Measurements from ENCODE around the gene TIAL1.

TIAL1 gene

DNA sequence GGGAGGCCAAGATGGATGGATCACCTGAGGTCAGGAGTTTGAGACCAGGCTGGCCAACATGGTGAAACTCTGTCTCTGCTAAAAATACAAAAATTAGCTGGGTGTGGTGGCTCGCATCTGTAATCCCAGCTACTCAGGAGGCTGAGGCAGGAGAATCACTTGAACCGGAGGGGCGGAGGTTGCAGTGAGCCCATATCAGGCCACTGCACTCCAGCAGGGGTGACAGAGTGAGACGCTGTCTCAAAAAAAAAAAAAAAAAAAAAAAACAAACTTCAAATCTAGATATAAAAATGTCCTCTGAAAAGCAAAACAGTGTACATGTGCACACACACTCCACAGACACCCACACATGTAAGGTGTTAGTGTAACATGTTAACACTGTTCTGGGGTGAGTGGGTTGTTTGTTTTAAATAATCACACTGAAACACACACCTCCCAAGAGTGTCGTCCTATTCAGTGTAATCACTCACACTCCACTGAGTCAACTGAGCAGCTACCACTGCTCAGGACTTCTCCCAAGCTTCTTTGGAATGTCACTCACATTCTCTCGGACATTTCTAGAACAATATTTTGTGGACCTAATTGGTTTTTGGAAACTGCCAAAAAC is 41.5 kb downstream of the TIAL1 start:
- no peak overlapping the region for H3K27ac Mint-ChIP-seq
- ATAC-seq (replicated peaks) = no peak
- DNase-seq = no peak
- no peaks in the 10 kb centered on the region for H3K36me3 Mint-ChIP-seq (ENCODE audit: insufficient read depth)
- H3K4me1 Mint-ChIP-seq (ENCODE audit: low read depth in 2 of 2) = no peaks in the 10 kb centered on the region
- H3K27me3 Mint-ChIP-seq = no peaks in the 10 kb centered on the region
- no peaks in the 10 kb centered on the region for H3K9me3 Mint-ChIP-seq
- no peak overlapping the region for H3K4me3 Mint-ChIP-seq

- Mint-ChIP-seq H3K9me3 (no peaks in the 10 kb centered on the region), H3K27ac (no peak overlapping the region), H3K36me3 (ENCODE audit: insufficient read depth) (no peaks in the 10 kb centered on the region), H3K27me3 (peaks cover 13 to 23% of the 10 kb centered on the region in 2 donors), H3K4me3 (no peak overlapping the region), H3K4me1 (ENCODE audit: low read depth in 2 of 2) (no peaks in the 10 kb centered on the region)
- DNase-seq (no peak), ATAC-seq (replicated peaks) (no peak)
Measured at GRCh38 chr10:119550827-119551226, 45.9 kb downstream of the TIAL1 start.

DNA sequence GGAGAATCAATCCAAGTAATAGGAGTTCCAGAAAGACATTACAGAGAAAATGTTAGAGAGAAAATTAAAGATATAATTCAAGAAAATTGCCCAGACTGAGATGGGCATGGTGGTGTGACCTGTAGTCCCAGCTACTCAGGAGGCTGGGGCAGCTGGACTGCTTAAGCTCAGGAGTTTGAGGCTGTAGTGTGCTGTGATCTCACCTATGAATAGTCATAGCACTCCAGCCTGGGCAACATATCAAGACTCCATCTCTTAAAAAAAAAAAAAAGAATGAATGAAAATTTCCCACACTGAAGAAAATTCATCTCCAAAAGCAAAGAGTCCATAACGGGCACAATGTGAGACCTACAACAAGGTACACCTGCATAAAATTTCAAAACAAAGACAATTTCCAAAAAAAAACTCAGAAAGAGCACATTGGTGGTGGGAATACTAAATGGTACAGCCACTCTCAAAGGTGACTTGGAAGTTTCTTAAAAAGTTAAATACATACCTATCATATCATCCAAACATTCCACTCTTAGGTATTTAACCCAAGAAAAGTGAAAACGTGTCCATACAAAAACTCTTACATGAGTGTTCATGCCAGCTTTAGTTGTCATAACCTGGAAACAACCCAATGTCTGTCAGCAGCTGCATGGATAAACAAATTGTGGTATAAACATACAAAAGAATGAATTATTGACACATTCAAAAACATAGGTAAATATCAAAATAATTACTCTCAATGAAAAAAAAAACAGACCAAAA is 47.3 kb downstream of the TIAL1 start:
- H3K27ac Mint-ChIP-seq = peak overlapping the region in 1 of 2 donors; percentile 19
- H3K9me3 Mint-ChIP-seq = no peaks in the 10 kb centered on the region
- peaks cover 13 to 23% of the 10 kb centered on the region in 2 donors for H3K27me3 Mint-ChIP-seq
- no peaks in the 10 kb centered on the region for H3K36me3 Mint-ChIP-seq (ENCODE audit: insufficient read depth)
- no peaks in the 10 kb centered on the region for H3K4me1 Mint-ChIP-seq (ENCODE audit: low read depth in 2 of 2)
- no peak overlapping the region for H3K4me3 Mint-ChIP-seq
- DNase-seq (no peak), ATAC-seq (replicated peaks) (no peak)

DNA sequence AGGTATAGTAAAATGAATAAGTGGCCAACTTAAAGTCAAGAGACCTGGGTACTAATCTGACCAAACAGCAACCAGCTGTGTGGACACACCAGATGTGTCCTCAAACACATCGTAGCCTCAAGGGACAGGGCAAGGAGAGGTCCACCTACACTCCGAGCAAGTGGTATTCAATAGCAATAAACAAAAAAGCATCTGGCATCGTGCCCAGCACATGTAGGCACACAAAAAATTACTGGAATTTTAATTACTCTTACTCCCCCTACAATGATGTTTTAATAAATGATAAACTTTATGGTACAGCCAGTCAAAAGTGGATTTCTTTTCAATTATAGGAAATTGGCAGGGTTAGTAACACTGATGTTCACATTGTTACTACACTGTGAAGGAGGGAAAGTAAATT is 50.8 kb downstream of the TIAL1 start:
- Mint-ChIP-seq H3K27ac (no peak overlapping the region), H3K4me1 (ENCODE audit: low read depth in 2 of 2) (peaks cover 10% of the 10 kb centered on the region in 2 donors)
- no peak for DNase-seq

GRCh38 chr10:119545310-119545709 is 51.5 kb downstream of the TIAL1 start:
- DNase-seq (no peak), ATAC-seq (replicated peaks) (no peak)
- Mint-ChIP-seq H3K4me3 (no peak overlapping the region), H3K9me3 (no peaks in the 10 kb centered on the region), H3K36me3 (ENCODE audit: insufficient read depth) (peaks cover 16% of the 10 kb centered on the region), H3K27ac (no peak overlapping the region), H3K4me1 (ENCODE audit: low read depth in 2 of 2) (peaks cover 13 to 17% of the 10 kb centered on the region in 2 donors), H3K27me3 (peaks cover 13 to 23% of the 10 kb centered on the region in 2 donors)

More for the DNA sequence above, 50.8 kb downstream of the TIAL1 start:
- Mint-ChIP-seq H3K4me3 (no peak overlapping the region), H3K27me3 (peaks cover 13 to 23% of the 10 kb centered on the region in 2 donors), H3K36me3 (ENCODE audit: insufficient read depth) (peaks cover 16% of the 10 kb centered on the region), H3K9me3 (no peaks in the 10 kb centered on the region)
- ATAC-seq (replicated peaks) = no peak

- peak overlapping the region; percentile 27 to 81 for H3K27ac Mint-ChIP-seq
- no peak for ATAC-seq (replicated peaks)
- H3K27me3 Mint-ChIP-seq = peaks cover 12 to 19% of the 10 kb centered on the region in 2 donors
- no peak for DNase-seq
- H3K4me3 Mint-ChIP-seq = peak overlapping the region; percentile 83 to 90
- H3K36me3 Mint-ChIP-seq (ENCODE audit: insufficient read depth) = peaks cover 16% of the 10 kb centered on the region
- peaks cover 20 to 22% of the 10 kb centered on the region in 2 donors for H3K4me1 Mint-ChIP-seq (ENCODE audit: low read depth in 2 of 2)
- H3K9me3 Mint-ChIP-seq = no peaks in the 10 kb centered on the region
Measured at GRCh38 chr10:119543814-119544642, 52.7 kb downstream of the TIAL1 start.

DNA sequence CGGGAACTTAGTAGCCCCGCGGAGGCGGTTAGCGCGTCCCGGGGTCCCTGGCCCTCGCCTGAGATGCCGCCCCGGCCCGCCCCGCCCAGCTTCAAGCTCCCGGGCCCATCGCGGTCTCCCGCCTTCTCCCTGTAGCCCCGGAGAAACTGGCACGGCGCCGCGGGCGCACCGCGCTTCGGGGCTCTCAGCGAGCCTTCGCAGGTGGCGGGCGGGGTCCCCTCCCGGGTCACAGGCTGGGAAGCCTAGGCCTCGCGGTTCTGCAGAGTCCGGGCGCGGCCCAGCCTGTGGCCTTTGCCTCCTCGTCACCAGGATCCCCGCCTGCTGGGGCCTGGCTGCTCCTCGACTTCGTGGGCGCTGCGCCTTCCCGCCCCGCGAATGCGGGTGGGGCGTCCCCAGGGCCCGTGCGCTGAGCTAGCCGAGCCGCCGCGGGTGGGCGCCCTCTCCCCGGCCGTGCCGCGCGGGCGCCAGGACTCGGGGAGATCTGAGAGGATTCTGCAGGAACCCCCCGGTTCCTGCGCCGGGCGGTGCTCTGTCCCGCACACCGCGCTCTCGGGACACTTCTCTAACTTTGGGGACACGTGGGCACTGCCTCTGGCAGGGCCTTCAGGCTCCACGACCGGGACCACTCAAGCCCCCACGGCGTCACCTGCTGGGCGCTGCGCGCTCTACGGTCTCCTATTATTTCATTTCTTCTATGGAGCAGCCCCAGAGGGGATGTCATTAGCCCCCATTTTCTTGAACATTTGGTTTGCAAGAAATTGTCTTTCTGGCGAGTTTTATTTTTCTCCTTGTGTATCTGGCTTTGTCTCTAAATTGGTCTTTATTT is 53.6 kb downstream of the TIAL1 start:
- Mint-ChIP-seq H3K27me3 (peaks cover 6 to 10% of the 10 kb centered on the region in 2 donors), H3K9me3 (no peaks in the 10 kb centered on the region), H3K27ac (peak overlapping the region; percentile 27 to 81), H3K36me3 (ENCODE audit: insufficient read depth) (peaks cover 16% of the 10 kb centered on the region), H3K4me1 (ENCODE audit: low read depth in 2 of 2) (peaks cover 28 to 30% of the 10 kb centered on the region in 2 donors), H3K4me3 (peak overlapping the region; percentile 83 to 90)
- DNase-seq (peak; percentile 51 to 60 (median 52)), ATAC-seq (replicated peaks) (peak; percentile 64)

GRCh38 chr10:119542357-119542987 is 54.3 kb downstream of the TIAL1 start, which contains the start of gene RGS10:
RGS10 (minus strand) TSS chr10:119542719; CDS start chr10:119542638, 81 bp downstream.
- peak; percentile 72 for ATAC-seq (replicated peaks)
- peaks cover 16% of the 10 kb centered on the region for H3K36me3 Mint-ChIP-seq (ENCODE audit: insufficient read depth)

GRCh38 chr10:119541459-119542356 is 55.1 kb downstream of the TIAL1 start:
- Mint-ChIP-seq H3K27ac (peak overlapping the region; percentile 71 to 80), H3K9me3 (no peaks in the 10 kb centered on the region), H3K36me3 (ENCODE audit: insufficient read depth) (peaks cover 16% of the 10 kb centered on the region), H3K4me1 (ENCODE audit: low read depth in 2 of 2) (peaks cover 40 to 42% of the 10 kb centered on the region in 2 donors), H3K4me3 (peak overlapping the region; percentile 83 to 86), H3K27me3 (no peaks in the 10 kb centered on the region)
- DNase-seq (peak; percentile 20 to 33 (median 21)), ATAC-seq (replicated peaks) (peak; percentile 18)

More at GRCh38 chr10:119542357-119542987, 54.3 kb downstream of the TIAL1 start, which contains the start of gene RGS10:
- H3K27ac Mint-ChIP-seq = peak within 1 kb of the TSS; percentile 80 to 81
- H3K4me1 Mint-ChIP-seq (ENCODE audit: low read depth in 2 of 2) = peaks cover 34 to 38% of the 10 kb centered on the region in 2 donors
- H3K4me3 Mint-ChIP-seq = peak within 1 kb of the TSS; percentile 83 to 90
- peaks cover 3% of the 10 kb centered on the region in 2 donors for H3K27me3 Mint-ChIP-seq
- no peaks in the 10 kb centered on the region for H3K9me3 Mint-ChIP-seq
- DNase-seq = peak; percentile 51 to 64 (median 55)

DNA sequence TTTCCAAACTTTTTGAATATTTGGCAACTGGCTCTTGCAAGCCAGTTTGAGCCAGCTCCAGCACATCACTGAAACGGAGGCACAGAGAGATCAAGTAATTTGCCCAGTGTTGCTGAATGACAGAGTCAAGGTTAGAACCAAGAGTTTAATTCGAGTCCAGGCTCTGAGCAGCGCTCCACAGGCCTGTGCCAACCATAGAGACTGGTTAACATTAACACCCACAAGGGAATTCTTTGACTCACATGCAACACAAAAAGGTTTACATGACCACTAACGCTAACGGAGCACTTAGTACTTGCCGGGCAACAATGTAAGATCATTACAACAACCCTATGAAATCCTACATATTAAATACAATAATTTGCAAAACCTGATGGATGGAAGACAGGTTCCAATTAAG is 55.7 kb downstream of the TIAL1 start:
- H3K9me3 Mint-ChIP-seq = no peaks in the 10 kb centered on the region
- H3K27me3 Mint-ChIP-seq = no peaks in the 10 kb centered on the region
- peaks cover 19% of the 10 kb centered on the region for H3K36me3 Mint-ChIP-seq (ENCODE audit: insufficient read depth)
- DNase-seq = no peak
- peak overlapping the region; percentile 71 to 80 for H3K27ac Mint-ChIP-seq
- H3K4me3 Mint-ChIP-seq = peak overlapping the region; percentile 83 to 86
- peaks cover 44 to 48% of the 10 kb centered on the region in 2 donors for H3K4me1 Mint-ChIP-seq (ENCODE audit: low read depth in 2 of 2)
- no peak for ATAC-seq (replicated peaks)

DNA sequence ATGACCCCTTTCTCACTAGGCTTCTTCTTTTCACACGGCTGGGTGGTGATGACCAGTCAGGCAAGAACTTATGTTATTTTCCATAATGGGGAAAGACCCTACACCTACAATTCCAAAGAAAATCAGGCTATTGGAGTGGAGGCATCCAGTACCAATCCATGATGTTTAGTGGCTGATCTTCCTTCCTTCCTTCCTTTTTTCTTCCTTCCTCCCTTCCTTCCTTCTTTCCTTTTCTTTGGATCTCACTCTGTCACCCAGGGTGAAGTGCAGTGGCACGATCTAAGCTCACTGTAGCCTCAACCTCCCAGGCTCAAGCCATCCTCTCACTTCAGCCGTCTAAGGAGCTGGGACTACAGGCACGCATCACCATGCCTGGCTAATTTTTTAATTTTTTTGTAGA is 56.7 kb downstream of the TIAL1 start:
- peaks cover 19% of the 10 kb centered on the region for H3K36me3 Mint-ChIP-seq (ENCODE audit: insufficient read depth)
- ATAC-seq (replicated peaks) (no peak), DNase-seq (no peak)
- H3K27me3 Mint-ChIP-seq = no peaks in the 10 kb centered on the region
- H3K4me3 Mint-ChIP-seq = peak overlapping the region in 1 of 2 donors; percentile 86
- peak overlapping the region in 1 of 2 donors; percentile 22 for H3K27ac Mint-ChIP-seq
- H3K9me3 Mint-ChIP-seq = no peaks in the 10 kb centered on the region
- H3K4me1 Mint-ChIP-seq (ENCODE audit: low read depth in 2 of 2) = peaks cover 47 to 55% of the 10 kb centered on the region in 2 donors
